Thoracic aorta (tissue), 2 donors: ENCODE measurements around the gene SP140. TPM values are rescaled to one million over a fixed set of nuclear protein-coding genes. Genes with fewer than 3 reads are reported as not detected.

Experiments
- ATAC-seq: fragments of 150-250 bp; one replicate; pipeline ENCODE4 v1.8.0; 2017; ENCODE audit warnings: low read depth; ENCODE audit not compliant: insufficient number of reproducible peaks, low FRiP score
- DNase-seq: peaks from one replicate; pipeline ENCODE4 v3.0.0-alpha.2; 2020; ENCODE audit warnings: low spot score
- H3K27ac ChIP-seq, 2 donors: fragments of 200-600 bp; sonication (generic); 1 replicate in 1 of 2; 2 replicates in 1 of 2; pipeline ENCODE4 v1.5.1; 2016; ENCODE audit warnings: mild to moderate bottlenecking in 2 of 2, moderate library complexity in 2 of 2
- H3K27me3 ChIP-seq: fragments of 200-600 bp; sonication (generic); replicated peaks from 2 replicates; pipeline ENCODE4 v1.6.0; 2016; ENCODE audit warnings: mild to moderate bottlenecking; ENCODE audit not compliant: insufficient read depth
- H3K36me3 ChIP-seq: fragments of 200-600 bp; sonication (generic); one replicate; pipeline ENCODE4 v1.5.1; 2016
- H3K4me1 ChIP-seq, 2 donors: fragments of 200-600 bp; sonication (generic); 1 replicate in 1 of 2; 2 replicates in 1 of 2; pipeline versions ENCODE4 v1.5.1 to v1.6.0; 2016; ENCODE audit warnings: low read depth in 2 of 2, mild to moderate bottlenecking in 1 of 2; ENCODE audit not compliant: control insufficient read depth in 1 of 2
- H3K4me3 ChIP-seq: fragments of 200-600 bp; sonication (generic); 2 replicates; pipeline ENCODE4 v1.5.1; 2016; ENCODE audit warnings: mild to moderate bottlenecking
- H3K9me3 ChIP-seq: fragments of 200-600 bp; sonication (generic); 2 replicates; pipeline ENCODE4 v1.5.1; 2016
- CTCF ChIP-seq: fragments of 200-600 bp; sonication (generic); IDR thresholded peaks from one replicate; pipeline ENCODE4 v1.5.1; 2019; ENCODE audit warnings: antibody characterized with exemption
- total RNA-seq, 2 donors: library from RNA; depleted of rRNA; stranded (reverse); fragments of >200 nt; gene quantifications; one replicate each; pipeline versions ENCODE4 v1.1.0 to v1.2.3, GENCODE V29; 2016

The SP140 gene
- total RNA-seq, 2 donors from 2014 or later = 0.95 to 8.5 TPM

- TF ChIP-seq CTCF = no peak
- Histone ChIP-seq H3K4me3 (no peak overlapping the region), H3K9me3 (no peaks in the 10 kb centered on the region), H3K27me3 (no peaks in the 10 kb centered on the region), H3K4me1 (no peaks in the 10 kb centered on the region), H3K27ac (no peak overlapping the region), H3K36me3 (peaks cover 34% of the 10 kb centered on the region)
- ATAC-seq (no peak), DNase-seq (no peak)
Observed at GRCh38 chr2:230184727-230185578, 40.6 kb upstream of the SP140 start.

DNA sequence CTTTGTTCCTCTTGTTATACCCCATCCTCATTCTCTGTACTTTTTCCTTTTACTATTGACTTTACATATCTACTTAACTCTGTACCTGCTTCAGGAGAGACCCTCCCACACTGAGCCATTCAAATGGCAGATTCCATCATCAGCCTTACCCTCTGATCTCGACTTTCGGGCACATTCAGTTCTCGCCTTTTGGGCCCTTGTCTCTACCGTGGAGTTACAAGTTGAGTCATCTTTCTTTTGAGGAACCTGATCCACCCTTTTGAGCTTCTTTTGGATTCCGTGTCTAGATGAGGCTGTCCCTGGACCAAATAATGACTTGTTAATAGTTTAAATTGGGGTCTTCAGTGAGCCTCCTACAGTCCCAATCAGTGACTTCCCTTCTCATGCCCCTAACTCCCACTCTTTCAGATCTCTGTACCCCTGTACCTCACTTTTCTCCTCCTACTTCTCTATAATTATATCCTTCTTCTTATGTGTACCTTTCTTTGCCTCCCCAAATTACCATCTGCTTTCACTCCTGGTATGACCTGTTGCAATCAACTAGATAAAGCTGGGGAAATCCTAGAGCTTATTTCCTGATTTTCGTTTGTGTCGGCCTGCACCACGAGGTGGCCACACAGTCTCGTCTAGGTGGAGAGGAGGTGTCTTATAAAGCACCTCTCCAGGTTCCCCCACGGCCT is 23.0 kb upstream of the SP140 start:
- DNase-seq (no peak), ATAC-seq (no peak)
- no peaks in the 10 kb centered on the region for H3K4me1 ChIP-seq
- no peak overlapping the region for H3K4me3 ChIP-seq
- H3K27me3 ChIP-seq = no peaks in the 10 kb centered on the region
- H3K27ac ChIP-seq = no peak overlapping the region
- peaks cover 65% of the 10 kb centered on the region for H3K36me3 ChIP-seq
- peaks cover 4% of the 10 kb centered on the region for H3K9me3 ChIP-seq
- no peak for TF ChIP-seq CTCF

DNA sequence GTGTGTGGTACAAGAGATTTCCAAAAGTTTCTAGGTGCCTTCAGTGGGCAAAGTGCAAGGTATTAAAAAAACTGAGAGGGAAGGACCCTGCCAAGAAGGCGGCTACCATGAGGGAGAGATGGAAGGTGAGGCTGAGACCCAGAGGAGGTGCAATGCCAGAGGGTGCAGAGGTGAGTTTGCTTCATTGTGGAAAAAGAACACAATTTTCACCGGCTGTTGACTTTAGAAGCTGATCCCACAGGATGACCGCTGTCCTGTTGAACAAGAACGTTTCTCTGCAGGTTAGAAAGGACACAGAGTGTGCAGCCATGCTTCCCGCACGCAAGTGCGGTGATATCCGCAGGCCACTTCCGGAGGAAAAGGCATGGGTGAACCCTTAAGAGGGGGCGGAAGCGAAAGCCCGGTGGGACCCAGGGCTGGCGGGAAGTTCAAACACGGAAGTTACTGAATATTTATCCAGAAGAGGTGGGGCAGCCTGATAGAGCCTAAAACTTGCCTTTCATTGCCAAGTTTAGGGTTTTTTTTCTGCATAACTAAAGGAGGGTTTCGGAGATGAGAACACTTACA is 22.3 kb upstream of the SP140 start:
- H3K4me3 ChIP-seq = no peak overlapping the region
- no peaks in the 10 kb centered on the region for H3K4me1 ChIP-seq
- no peak for TF ChIP-seq CTCF
- H3K9me3 ChIP-seq = peaks cover under 1% of the 10 kb centered on the region
- ATAC-seq = no peak
- no peaks in the 10 kb centered on the region for H3K27me3 ChIP-seq
- H3K36me3 ChIP-seq = peaks cover 66% of the 10 kb centered on the region
- H3K27ac ChIP-seq = no peak overlapping the region
- DNase-seq = no peak

GRCh38 chr2:230205034-230205433 is 20.5 kb upstream of the SP140 start:
- DNase-seq = no peak
- Histone ChIP-seq H3K9me3 (no peaks in the 10 kb centered on the region), H3K27ac (no peak overlapping the region), H3K4me3 (no peak overlapping the region), H3K27me3 (no peaks in the 10 kb centered on the region), H3K36me3 (peaks cover 67% of the 10 kb centered on the region), H3K4me1 (no peaks in the 10 kb centered on the region)
- no peak for TF ChIP-seq CTCF
- no peak for ATAC-seq

GRCh38 chr2:230205721-230206120 is 19.8 kb upstream of the SP140 start:
- H3K4me1 ChIP-seq = no peaks in the 10 kb centered on the region
- ATAC-seq = no peak
- no peak for DNase-seq
- peaks cover 67% of the 10 kb centered on the region for H3K36me3 ChIP-seq
- no peak for TF ChIP-seq CTCF
- no peak overlapping the region for H3K27ac ChIP-seq
- H3K4me3 ChIP-seq = no peak overlapping the region
- H3K9me3 ChIP-seq = no peaks in the 10 kb centered on the region
- no peaks in the 10 kb centered on the region for H3K27me3 ChIP-seq
